GM12865 (cell line): ENCODE results near the gene KRT33B.
"Not testable (repeated sequence)": the region's sequence is repeated elsewhere in the genome, so short reads cannot be mapped to it uniquely, and the experiment has no call there.

Experiments
- DNase-seq: peaks from one replicate; pipeline ENCODE4 v3.0.0; 2010; ENCODE audit warnings: low read depth
- H3K4me3 ChIP-seq: 2 replicates; pipeline ENCODE4 v1.5.1; 2011; ENCODE audit warnings: mild to moderate bottlenecking, low read depth, low read length, control low read depth
- TF ChIP-seq, protein P1 (sequence below): IDR thresholded peaks from 2 replicates; pipeline ENCODE4 v1.5.1; 2011; ENCODE audit warnings: low read length, control low read depth, low read depth, inconsistent platforms; ENCODE audit not compliant: insufficient read depth; ENCODE audit errors: missing control alignments

Gene KRT33B

GRCh38 chr17:41366070-41366469 lies 3.5 kb downstream of the KRT33B start:
- DNase-seq = no peak
- no peak overlapping the region for H3K4me3 ChIP-seq
- TF ChIP-seq, protein P1, sequence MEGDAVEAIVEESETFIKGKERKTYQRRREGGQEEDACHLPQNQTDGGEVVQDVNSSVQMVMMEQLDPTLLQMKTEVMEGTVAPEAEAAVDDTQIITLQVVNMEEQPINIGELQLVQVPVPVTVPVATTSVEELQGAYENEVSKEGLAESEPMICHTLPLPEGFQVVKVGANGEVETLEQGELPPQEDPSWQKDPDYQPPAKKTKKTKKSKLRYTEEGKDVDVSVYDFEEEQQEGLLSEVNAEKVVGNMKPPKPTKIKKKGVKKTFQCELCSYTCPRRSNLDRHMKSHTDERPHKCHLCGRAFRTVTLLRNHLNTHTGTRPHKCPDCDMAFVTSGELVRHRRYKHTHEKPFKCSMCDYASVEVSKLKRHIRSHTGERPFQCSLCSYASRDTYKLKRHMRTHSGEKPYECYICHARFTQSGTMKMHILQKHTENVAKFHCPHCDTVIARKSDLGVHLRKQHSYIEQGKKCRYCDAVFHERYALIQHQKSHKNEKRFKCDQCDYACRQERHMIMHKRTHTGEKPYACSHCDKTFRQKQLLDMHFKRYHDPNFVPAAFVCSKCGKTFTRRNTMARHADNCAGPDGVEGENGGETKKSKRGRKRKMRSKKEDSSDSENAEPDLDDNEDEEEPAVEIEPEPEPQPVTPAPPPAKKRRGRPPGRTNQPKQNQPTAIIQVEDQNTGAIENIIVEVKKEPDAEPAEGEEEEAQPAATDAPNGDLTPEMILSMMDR = no peak

GRCh38 chr17:41363881-41364280 lies 5.7 kb downstream of the KRT33B start:
- no peak overlapping the region for H3K4me3 ChIP-seq
- TF ChIP-seq, protein P1 = no peak
- DNase-seq = no peak

- TF ChIP-seq, protein P1 = no peak
- no peak for DNase-seq
- no peak overlapping the region for H3K4me3 ChIP-seq
Measured at GRCh38 chr17:41360296-41360995, 9.2 kb downstream of the KRT33B start.

GRCh38 chr17:41354536-41354935 lies 15.1 kb downstream of the KRT33B start:
- H3K4me3 ChIP-seq = no peak overlapping the region
- TF ChIP-seq, protein P1 = no peak
- no peak for DNase-seq

- TF ChIP-seq, protein P1 = no peak
- no peak overlapping the region for H3K4me3 ChIP-seq
- DNase-seq = no peak
Measured at GRCh38 chr17:41352597-41353366, 16.8 kb downstream of the KRT33B start.

- TF ChIP-seq, protein P1 = no peak
- no peak for DNase-seq
- H3K4me3 ChIP-seq = no peak overlapping the region
Measured at GRCh38 chr17:41351177-41351576, 18.4 kb downstream of the KRT33B start.

- not testable (repeated sequence) for DNase-seq, H3K4me3 ChIP-seq
Measured at GRCh38 chr17:41350381-41350878, 19.2 kb downstream of the KRT33B start, which contains the start of gene KRT33A. Gene KRT33A (minus strand): TSS chr17:41350828. CDS start chr17:41350767, 61 bp downstream.
